ENCODE results near the gene FAM135A. TPM values are rescaled to one million over a fixed set of nuclear protein-coding genes. Genes with fewer than 3 reads are reported as not detected.

Gene FAM135A
- total RNA-seq, 3 donors from 2014 or later: 42.1 to 63.3 (median 56.3) TPM

DNA sequence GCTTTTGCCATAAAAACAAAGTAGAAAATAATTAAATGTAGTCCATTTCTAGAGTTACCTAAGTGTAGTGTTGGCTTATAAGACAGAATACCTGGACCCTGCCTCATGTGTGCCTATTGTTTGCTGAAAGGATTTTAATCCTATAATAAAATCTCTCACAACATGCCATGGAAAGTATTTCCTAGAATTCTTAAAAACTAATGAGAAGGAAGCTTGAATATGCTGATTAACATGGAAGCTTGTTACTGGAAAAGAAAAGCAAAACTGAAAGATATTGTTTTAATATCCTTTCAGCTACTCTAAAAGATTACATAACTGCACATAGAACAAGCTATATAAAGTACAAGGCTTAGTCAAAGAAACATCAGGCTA lies 18.0 kb upstream of the FAM135A start:
- peaks cover 29% of the 10 kb centered on the region for H3K4me1 ChIP-seq (ENCODE audit: low read depth)
- intact Hi-C loops (cut with DNase I, micrococcal nuclease): no loop called here

DNA sequence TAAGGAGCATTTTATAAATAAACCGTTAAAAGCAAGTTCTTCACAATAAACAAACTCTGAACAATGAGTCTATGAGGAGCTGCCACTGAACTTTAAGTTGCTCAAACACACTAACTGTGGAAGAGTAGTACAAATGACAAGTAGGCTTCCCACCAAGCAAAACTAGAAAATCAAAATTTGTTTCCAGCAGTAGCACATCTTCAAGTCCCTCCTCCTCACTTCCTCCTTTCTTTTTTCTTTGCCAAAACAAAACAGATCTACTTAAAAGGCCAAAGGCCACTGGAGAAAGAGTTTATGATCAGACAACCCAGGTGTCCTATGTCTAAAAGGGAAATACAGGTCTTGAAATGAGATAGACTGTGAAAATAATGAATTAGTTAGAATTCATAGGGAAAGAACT lies 17.1 kb upstream of the FAM135A start:
- peaks cover 34% of the 10 kb centered on the region for H3K4me1 ChIP-seq (ENCODE audit: low read depth)
- H3K9me3 ChIP-seq: no peaks in the 10 kb centered on the region
- no peaks in the 10 kb centered on the region for H3K36me3 ChIP-seq (ENCODE audit: low read depth)
- TF ChIP-seq, protein P1, sequence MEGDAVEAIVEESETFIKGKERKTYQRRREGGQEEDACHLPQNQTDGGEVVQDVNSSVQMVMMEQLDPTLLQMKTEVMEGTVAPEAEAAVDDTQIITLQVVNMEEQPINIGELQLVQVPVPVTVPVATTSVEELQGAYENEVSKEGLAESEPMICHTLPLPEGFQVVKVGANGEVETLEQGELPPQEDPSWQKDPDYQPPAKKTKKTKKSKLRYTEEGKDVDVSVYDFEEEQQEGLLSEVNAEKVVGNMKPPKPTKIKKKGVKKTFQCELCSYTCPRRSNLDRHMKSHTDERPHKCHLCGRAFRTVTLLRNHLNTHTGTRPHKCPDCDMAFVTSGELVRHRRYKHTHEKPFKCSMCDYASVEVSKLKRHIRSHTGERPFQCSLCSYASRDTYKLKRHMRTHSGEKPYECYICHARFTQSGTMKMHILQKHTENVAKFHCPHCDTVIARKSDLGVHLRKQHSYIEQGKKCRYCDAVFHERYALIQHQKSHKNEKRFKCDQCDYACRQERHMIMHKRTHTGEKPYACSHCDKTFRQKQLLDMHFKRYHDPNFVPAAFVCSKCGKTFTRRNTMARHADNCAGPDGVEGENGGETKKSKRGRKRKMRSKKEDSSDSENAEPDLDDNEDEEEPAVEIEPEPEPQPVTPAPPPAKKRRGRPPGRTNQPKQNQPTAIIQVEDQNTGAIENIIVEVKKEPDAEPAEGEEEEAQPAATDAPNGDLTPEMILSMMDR (IDR thresholded peaks at IDR 0.05): no peak
- DNase-seq (no peak), ATAC-seq (no peak)
- intact Hi-C loops (cut with DNase I, micrococcal nuclease): no loop called here
- no peak overlapping the region for H3K4me3 ChIP-seq

More for the DNA sequence above, 18.0 kb upstream of the FAM135A start:
- ATAC-seq (no peak), DNase-seq (no peak)
- TF ChIP-seq, protein P1 (IDR thresholded peaks at IDR 0.05): no peak
- H3K4me3 ChIP-seq: no peak overlapping the region
- no peaks in the 10 kb centered on the region for H3K9me3 ChIP-seq
- H3K36me3 ChIP-seq (ENCODE audit: low read depth): no peaks in the 10 kb centered on the region

DNA sequence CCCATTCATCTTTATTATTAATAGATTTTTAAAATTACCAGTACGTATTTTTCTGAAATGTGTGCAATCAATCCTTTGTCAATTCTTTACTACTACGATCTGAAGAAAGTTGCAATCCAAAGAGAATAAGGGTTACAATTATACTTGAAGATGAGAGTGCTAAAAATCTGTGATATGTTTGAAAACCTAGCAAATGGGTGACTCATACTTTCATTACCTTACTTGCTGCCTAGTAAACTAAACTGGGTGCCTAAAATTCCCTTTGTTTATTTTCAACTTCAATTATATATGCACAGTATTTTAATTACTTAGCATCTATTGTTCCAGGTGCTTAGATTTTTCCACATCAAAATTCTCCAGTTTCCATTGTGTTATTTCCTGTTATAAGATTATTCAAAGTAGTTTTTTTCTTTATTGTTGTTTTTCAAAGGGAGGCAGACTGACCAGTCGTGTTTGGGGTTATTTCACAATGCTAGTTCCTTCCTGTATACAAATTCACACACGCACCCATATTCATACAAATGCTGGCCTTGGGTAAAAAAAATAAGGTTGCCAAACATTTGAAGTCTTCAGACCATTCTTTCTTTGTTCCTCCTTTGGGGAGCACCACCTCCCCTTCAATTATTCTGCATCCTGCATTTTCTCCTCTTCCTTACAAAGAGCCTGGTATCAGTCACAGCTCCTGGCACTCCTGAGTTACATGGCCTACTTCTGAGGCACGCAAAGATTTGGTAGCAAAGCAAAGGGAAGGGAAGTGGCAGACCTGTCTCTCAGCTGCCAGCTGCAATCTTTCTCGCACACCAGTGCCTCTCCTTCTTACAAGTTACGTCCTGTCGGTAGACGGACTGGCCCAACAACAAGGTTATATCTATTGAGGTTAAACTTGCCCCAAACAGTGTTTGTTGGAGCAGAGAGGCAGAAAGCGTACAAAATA lies 16.2 kb upstream of the FAM135A start:
- no peak overlapping the region for H3K4me3 ChIP-seq
- ATAC-seq (no peak), DNase-seq (no peak)
- intact Hi-C loops (cut with DNase I, micrococcal nuclease): no loop called here
- TF ChIP-seq, protein P1 (IDR thresholded peaks at IDR 0.05): no peak
- peaks cover 33% of the 10 kb centered on the region for H3K4me1 ChIP-seq (ENCODE audit: low read depth)
- H3K36me3 ChIP-seq (ENCODE audit: low read depth): no peaks in the 10 kb centered on the region
- no peaks in the 10 kb centered on the region for H3K9me3 ChIP-seq

DNA sequence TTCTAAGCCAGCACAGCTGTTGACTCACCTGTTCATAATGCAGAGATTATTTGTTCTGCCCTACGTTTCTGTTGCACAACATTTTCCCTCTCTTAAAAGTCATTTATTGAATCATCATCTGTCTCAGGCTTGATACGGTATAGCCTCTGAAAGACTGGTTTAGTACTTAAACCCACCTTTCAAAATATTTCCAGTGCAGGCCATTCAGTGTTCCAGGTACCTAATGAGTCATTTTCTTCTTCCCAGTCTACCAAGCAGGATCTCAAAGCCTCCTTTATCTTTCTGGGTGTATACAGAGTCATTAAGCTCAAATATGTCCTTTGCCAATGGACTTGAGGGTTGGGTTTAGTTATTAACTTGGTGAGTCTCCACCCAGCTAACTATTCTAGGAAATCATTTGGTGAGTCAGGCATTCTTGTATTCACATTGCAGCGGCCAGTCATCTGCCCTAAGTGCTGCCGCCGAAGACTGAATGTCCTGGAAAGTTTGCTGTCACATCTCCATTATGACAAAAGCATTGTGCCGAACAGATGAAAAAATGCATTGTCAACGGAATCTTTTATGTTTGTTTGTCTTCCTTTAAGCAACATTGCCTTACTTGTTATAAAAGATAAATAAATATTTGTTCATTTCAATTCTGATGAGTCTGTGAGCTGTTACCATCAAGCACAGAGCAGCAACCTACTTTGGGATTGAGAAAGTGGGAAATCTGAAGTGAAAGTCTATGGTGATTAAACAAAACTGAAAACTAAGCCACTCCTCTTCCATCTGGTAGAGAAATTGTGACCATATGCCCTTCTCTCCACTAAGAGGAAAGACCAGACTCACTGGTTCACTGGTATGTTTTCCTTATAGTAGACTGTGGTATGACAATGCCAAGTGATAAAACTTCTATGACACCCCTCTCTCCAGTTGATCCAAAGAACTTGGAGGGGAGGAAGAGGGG lies 14.3 kb upstream of the FAM135A start:
- DNase-seq (peak; percentile 59 to 75 (median 61)), ATAC-seq (peak; percentile 93)
- TF ChIP-seq, protein P1 (IDR thresholded peaks at IDR 0.05): no peak
- no peaks in the 10 kb centered on the region for H3K9me3 ChIP-seq
- H3K4me3 ChIP-seq: no peak overlapping the region
- no peaks in the 10 kb centered on the region for H3K36me3 ChIP-seq (ENCODE audit: low read depth)
- intact Hi-C loops (cut with DNase I, micrococcal nuclease): loop anchor here in 1 of 2 donors (1.0 kb wide), 1 partner anchor 12 kb away; no protein-coding TSS in a partner anchor
- peaks cover 21% of the 10 kb centered on the region for H3K4me1 ChIP-seq (ENCODE audit: low read depth)

GRCh38 chr6:70404658-70405057 lies 8.7 kb upstream of the FAM135A start:
- intact Hi-C loops (cut with DNase I, micrococcal nuclease): no loop called here
- no peak overlapping the region for H3K4me3 ChIP-seq
- TF ChIP-seq, protein P1 (IDR thresholded peaks at IDR 0.05): no peak

More at GRCh38 chr6:70404658-70405057, 8.7 kb upstream of the FAM135A start:
- Histone ChIP-seq H3K36me3 (ENCODE audit: low read depth) (no peaks in the 10 kb centered on the region), H3K9me3 (no peaks in the 10 kb centered on the region), H3K4me1 (ENCODE audit: low read depth) (peaks cover 11% of the 10 kb centered on the region)
- ATAC-seq: no peak
- DNase-seq: no peak
